Tibial nerve (tissue), 4 donors: ENCODE results near the gene ASB13.

Source experiments
- CTCF ChIP-seq, 5 experiments: fragments of 200-600 bp in 3 of 5; fragments of 450-650 bp in 2 of 5; sonication (generic) in 3 of 5; IDR thresholded peaks; one replicate each; pipeline ENCODE4 v1.5.1; 2016 to 2019; ENCODE audit warnings: antibody characterized with exemption in 5 of 5, mild to moderate bottlenecking in 3 of 5, moderate library complexity in 2 of 5
- EP300 ChIP-seq, 2 donors: sonication (generic); formaldehyde crosslinking; IDR thresholded peaks; one replicate each; pipeline ENCODE4 v1.6.1; 2017; ENCODE audit warnings: antibody characterized with exemption in 2 of 2, mild to moderate bottlenecking in 1 of 2
- POLR2A ChIP-seq, 2 donors: fragments of 450-650 bp; IDR thresholded peaks; one replicate each; pipeline ENCODE4 v1.6.1; 2017; ENCODE audit warnings: antibody characterized with exemption in 2 of 2, mild to moderate bottlenecking in 2 of 2, moderate library complexity in 2 of 2

GRCh38 chr10:5603091-5603847, 63.1 kb downstream of the ASB13 start:
- TF ChIP-seq POLR2A (IDR thresholded peaks at IDR 0.05), result no peak
- no peak for TF ChIP-seq CTCF (IDR thresholded peaks at IDR 0.05)
- no peak for TF ChIP-seq EP300 (IDR thresholded peaks at IDR 0.05)
